CD4-positive, CD25-positive, alpha-beta regulatory T cell (primary cell): ENCODE results near the gene SLC34A3. TPM values are rescaled to one million over a fixed set of nuclear protein-coding genes. Genes with fewer than 3 reads are reported as not detected.

Source experiments
- ATAC-seq, 2 donors: fragments of 150-1000 bp; cut with Tn5 transposase; one replicate each; pipeline ENCODE4 v1.10.0; 2021; ENCODE audit warnings: low read depth in 2 of 2, moderate number of reproducible peaks in 2 of 2, moderate library complexity in 1 of 2
- DNase-seq, 3 donors: peaks; one replicate each; pipeline versions ENCODE4 v3.0.0 to v3.0.0-alpha.2; 2012 to 2022; ENCODE audit warnings: mixed read lengths in 1 of 3
- H3K27ac ChIP-seq: one replicate; pipeline ENCODE4 v1.7.0; 2013; ENCODE audit warnings: mild to moderate bottlenecking, low read length; ENCODE audit not compliant: insufficient read depth, poor library complexity, severe bottlenecking
- H3K27me3 ChIP-seq: one replicate; pipeline ENCODE4 v1.7.0; 2013; ENCODE audit warnings: low read length; ENCODE audit not compliant: control insufficient read depth, insufficient read depth
- H3K36me3 ChIP-seq: one replicate; pipeline ENCODE4 v1.7.0; 2013; ENCODE audit warnings: mild to moderate bottlenecking, low read length, moderate library complexity; ENCODE audit not compliant: control insufficient read depth, insufficient read depth
- H3K4me1 ChIP-seq: 2 replicates; pipeline ENCODE4 v1.7.0; 2013; ENCODE audit warnings: mild to moderate bottlenecking, low read length; ENCODE audit not compliant: insufficient read depth, control insufficient read depth, poor library complexity, severe bottlenecking
- H3K4me3 ChIP-seq: one replicate; pipeline ENCODE4 v1.7.0; 2013; ENCODE audit warnings: low read depth, mild to moderate bottlenecking, low read length, moderate library complexity
- H3K9me3 ChIP-seq, 2 experiments: 1 replicate in 1 of 2; 2 replicates in 1 of 2; pipeline ENCODE4 v1.7.0; 2013; ENCODE audit warnings: low read length in 2 of 2, mild to moderate bottlenecking in 1 of 2, moderate library complexity in 1 of 2; ENCODE audit not compliant: control insufficient read depth in 2 of 2
- H3K27ac Mint-ChIP-seq, 3 donors: one replicate each; pipeline ENCODE4 v1.8.0; 2020 to 2022; ENCODE audit warnings: mild to moderate bottlenecking in 3 of 3, mixed read lengths in 3 of 3, moderate library complexity in 2 of 3
- H3K27me3 Mint-ChIP-seq: one replicate; pipeline ENCODE4 v1.8.0; 2022; ENCODE audit warnings: mild to moderate bottlenecking, mixed read lengths
- H3K36me3 Mint-ChIP-seq: one replicate; pipeline ENCODE4 v1.8.0; 2020; ENCODE audit warnings: mixed read lengths
- H3K4me1 Mint-ChIP-seq, 4 donors: one replicate each; pipeline ENCODE4 v1.8.0; 2020 to 2022; ENCODE audit warnings: mixed read lengths in 4 of 4, mild to moderate bottlenecking in 1 of 4
- H3K4me3 Mint-ChIP-seq, 4 donors: one replicate each; pipeline ENCODE4 v1.8.0; 2020 to 2022; ENCODE audit warnings: mild to moderate bottlenecking in 4 of 4, mixed read lengths in 4 of 4, moderate library complexity in 3 of 4
- H3K9me3 Mint-ChIP-seq, 7 donors: one replicate each; pipeline ENCODE4 v1.8.0; 2020 to 2022; ENCODE audit warnings: mixed read lengths in 7 of 7, mild to moderate bottlenecking in 3 of 7, moderate library complexity in 2 of 7
- polyA plus RNA-seq, 4 donors: library from polyadenylated mRNA; unstranded; fragments of 300-500 nt; fragmentation: Illumina TruSeq; gene quantifications; one replicate each; pipeline ENCODE4 v1.2.3, GENCODE V29; 2021
- total RNA-seq: library from RNA; stranded (reverse); gene quantifications from one replicate; pipeline ENCODE4 v1.2.3, GENCODE V29; 2022

The SLC34A3 gene
- total RNA-seq (not detected), polyA plus RNA-seq (not detected)

DNA sequence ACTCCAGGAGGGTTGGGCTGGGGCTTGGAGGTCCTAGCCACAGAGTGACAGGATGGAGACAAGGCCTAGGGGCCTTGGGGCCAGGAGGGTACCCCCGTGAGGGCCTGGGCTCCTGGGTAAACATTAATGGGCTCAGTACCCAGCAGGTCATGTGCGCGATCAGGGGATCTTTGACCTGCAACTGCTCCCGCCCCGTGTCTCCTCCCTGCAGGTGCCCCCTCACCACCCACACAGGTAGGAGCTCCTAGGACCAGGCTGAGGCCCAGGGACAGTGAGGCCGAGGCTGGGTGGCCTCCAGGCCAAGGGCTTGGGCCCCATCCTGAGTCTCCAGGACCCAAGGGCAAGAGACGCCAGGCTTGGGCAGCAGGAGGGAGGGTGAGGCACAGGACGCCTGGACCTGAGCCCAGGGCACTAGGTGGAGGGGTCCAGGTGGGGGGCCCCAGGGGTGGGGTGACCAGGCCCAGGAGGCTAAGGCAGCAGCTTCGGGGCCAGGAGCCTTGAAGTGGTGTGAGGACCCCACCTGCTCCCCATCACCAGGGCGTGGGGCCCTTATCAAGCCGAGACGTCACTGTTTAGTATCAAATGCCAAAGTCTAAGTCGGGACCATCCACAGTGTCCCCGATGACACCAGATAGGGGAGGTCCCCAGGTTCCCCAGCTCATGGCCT is at the start of gene SLC34A3:
SLC34A3 (plus strand) TSS at position 197 of the 667 bp plus-strand sequence. CDS start 802 bp downstream, outside the sequence.
- H3K9me3 ChIP-seq = no peaks in the 10 kb centered on the region
- H3K27ac ChIP-seq = no peak within 1 kb of the TSS
- Mint-ChIP-seq H3K36me3 (no peaks in the 10 kb centered on the region), H3K9me3 (no peaks in the 10 kb centered on the region), H3K27me3 (peaks cover 5% of the 10 kb centered on the region), H3K4me1 (peaks cover 0 to 6% (median 3%) of the 10 kb centered on the region in 4 donors), H3K27ac (no peak within 1 kb of the TSS), H3K4me3 (no peak within 1 kb of the TSS)
- no peak for ATAC-seq
- H3K4me1 ChIP-seq = peaks cover 8% of the 10 kb centered on the region
- no peaks in the 10 kb centered on the region for H3K36me3 ChIP-seq
- H3K27me3 ChIP-seq = no peaks in the 10 kb centered on the region
- no peak for DNase-seq
- H3K4me3 ChIP-seq = no peak within 1 kb of the TSS

DNA sequence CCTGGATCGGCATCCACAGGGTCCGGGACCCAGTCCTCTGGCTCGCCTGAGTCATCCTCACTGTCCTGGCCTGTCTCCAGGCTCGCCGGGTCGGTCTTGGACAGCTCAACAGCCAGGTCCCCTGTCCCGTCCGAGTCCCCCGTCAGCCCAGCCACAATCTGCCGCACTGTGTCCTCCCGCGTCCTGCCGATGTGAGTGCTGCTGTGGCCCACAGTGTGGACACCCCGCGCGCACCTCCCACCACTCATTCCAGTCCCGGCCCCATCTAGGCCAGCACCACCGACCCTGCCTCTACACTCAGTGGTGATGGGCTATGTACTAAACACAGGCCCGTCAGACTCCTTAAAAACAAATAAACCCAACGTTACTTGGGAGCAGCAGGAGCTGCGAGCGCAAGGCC is 49.0 kb upstream of the SLC34A3 start:
- Histone ChIP-seq H3K4me3 (no peak overlapping the region), H3K27me3 (no peaks in the 10 kb centered on the region), H3K36me3 (peaks cover 49% of the 10 kb centered on the region), H3K27ac (no peak overlapping the region), H3K9me3 (no peaks in the 10 kb centered on the region), H3K4me1 (peaks cover 10% of the 10 kb centered on the region)
- ATAC-seq = no peak
- peaks cover 0 to 20% (median 5%) of the 10 kb centered on the region in 4 donors for H3K4me1 Mint-ChIP-seq
- H3K27ac Mint-ChIP-seq = no peak overlapping the region
- peaks cover under 1% of the 10 kb centered on the region for H3K27me3 Mint-ChIP-seq
- H3K9me3 Mint-ChIP-seq = peaks cover 0 to 2% (median 0%) of the 10 kb centered on the region in 7 donors
- no peak overlapping the region for H3K4me3 Mint-ChIP-seq
- H3K36me3 Mint-ChIP-seq = peaks cover 17% of the 10 kb centered on the region
- no peak for DNase-seq

DNA sequence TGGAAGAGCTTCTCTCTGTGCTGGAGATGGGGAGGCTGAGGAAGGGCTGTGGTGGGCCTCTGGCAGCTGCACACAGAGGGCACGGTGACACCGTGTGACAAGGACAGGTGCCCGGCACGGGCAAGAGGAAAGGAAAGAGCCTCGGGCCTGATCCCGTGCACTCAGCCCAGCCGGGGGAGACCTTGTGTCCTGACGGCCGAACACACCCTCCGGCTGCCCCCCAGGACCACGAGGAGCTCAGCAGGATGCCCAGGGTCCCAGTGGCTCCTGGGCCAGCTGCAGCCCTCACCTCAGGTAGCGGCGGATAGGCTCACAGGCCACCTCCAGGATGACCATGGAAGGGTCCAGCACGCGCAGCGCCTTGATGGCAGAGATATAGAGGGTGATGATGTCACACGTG is 47.9 kb upstream of the SLC34A3 start:
- DNase-seq (no peak), ATAC-seq (no peak)
- Histone ChIP-seq H3K36me3 (peaks cover 49% of the 10 kb centered on the region), H3K27ac (no peak overlapping the region), H3K4me3 (no peak overlapping the region), H3K27me3 (no peaks in the 10 kb centered on the region), H3K4me1 (peaks cover 21% of the 10 kb centered on the region), H3K9me3 (no peaks in the 10 kb centered on the region)
- peaks cover 12% of the 10 kb centered on the region for H3K36me3 Mint-ChIP-seq
- H3K27me3 Mint-ChIP-seq = no peaks in the 10 kb centered on the region
- H3K4me1 Mint-ChIP-seq = peaks cover 0 to 31% (median 13%) of the 10 kb centered on the region in 4 donors
- no peak overlapping the region for H3K27ac Mint-ChIP-seq
- H3K4me3 Mint-ChIP-seq = peak overlapping the region in 1 of 4 donors; percentile 78
- H3K9me3 Mint-ChIP-seq = peaks cover 0 to 2% (median 0%) of the 10 kb centered on the region in 7 donors

DNA sequence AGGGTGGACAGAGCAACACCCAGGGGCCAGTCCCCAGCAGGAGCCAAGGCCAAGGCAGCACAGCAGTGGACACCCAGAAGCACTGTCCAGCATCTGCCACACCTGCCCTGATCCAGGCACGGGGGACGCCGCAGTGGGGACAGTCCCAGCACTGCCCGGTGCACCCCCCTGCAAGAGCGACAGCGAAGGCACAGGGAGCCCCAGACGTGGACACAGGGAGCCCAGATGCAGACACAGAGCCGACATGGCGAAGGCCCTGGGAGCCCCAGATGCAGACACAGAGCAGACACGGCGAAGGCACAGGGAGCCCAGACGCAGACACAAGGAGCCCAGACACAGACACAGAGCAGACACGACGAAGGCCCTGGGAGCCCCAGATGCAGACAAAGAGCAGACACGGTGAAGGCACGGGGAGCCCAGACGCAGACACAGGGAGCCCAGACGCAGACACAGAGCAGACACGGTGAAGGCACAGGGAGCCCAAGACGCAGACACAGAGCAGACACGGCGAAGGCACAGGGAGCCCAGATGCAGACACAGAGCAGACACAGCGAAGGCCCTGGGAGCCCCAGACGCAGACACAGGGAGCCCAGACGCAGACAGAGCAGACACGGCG is 46.6 kb upstream of the SLC34A3 start:
- peak overlapping the region in 2 of 4 donors; percentile 48 to 60 for H3K4me3 Mint-ChIP-seq
- no peak overlapping the region for H3K4me3 ChIP-seq
- H3K27me3 Mint-ChIP-seq = no peaks in the 10 kb centered on the region
- H3K27me3 ChIP-seq = no peaks in the 10 kb centered on the region
- peaks cover 27% of the 10 kb centered on the region for H3K4me1 ChIP-seq
- H3K9me3 ChIP-seq = no peaks in the 10 kb centered on the region
- no peak overlapping the region for H3K27ac Mint-ChIP-seq
- H3K36me3 ChIP-seq = peaks cover 48% of the 10 kb centered on the region
- H3K4me1 Mint-ChIP-seq = peaks cover 0 to 37% (median 13%) of the 10 kb centered on the region in 4 donors
- H3K9me3 Mint-ChIP-seq = peaks cover 0 to 2% (median 0%) of the 10 kb centered on the region in 7 donors
- ATAC-seq (no peak), DNase-seq (no peak)
- no peak overlapping the region for H3K27ac ChIP-seq
- H3K36me3 Mint-ChIP-seq = peaks cover 11% of the 10 kb centered on the region

DNA sequence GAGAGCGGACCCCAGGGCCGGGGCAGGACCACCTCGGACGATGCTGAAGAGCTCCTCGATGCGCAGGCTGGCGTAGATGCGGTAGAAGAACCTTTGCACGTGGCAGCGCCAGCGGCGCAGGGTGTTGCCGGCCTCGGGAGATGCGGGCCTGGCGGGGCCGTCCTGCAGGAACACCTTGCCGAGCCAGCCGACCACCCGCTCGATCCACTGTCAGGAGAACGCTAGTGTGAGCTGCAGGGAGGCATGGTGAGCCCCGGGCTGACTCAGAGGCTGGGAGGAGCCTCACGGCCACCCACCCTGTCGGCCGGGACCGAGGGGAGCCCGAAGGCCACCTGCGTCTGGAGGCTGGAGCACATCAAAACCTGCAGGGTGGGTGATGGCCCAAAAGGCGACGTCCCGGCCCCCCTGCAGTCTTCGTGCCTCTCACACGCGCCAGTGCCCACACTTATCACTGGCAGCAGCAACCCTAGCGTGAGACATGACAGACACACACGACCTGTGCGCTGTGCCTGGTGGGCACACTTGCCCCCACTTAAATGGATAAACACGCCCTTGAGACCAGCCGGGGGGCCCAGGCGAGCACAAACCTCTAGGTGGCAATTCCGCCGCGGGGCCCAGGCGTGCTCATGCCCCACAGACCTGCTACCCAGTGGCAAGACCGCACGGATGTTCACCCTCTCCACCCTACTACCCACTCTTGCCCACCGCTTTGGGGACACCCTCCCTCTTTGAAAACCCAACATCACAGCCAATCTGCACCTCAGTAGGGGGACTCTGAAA is 45.6 kb upstream of the SLC34A3 start:
- no peak for ATAC-seq
- no peaks in the 10 kb centered on the region for H3K27me3 Mint-ChIP-seq
- Histone ChIP-seq H3K4me3 (no peak overlapping the region), H3K27ac (no peak overlapping the region), H3K36me3 (peaks cover 42% of the 10 kb centered on the region), H3K4me1 (peaks cover 36% of the 10 kb centered on the region), H3K27me3 (no peaks in the 10 kb centered on the region), H3K9me3 (no peaks in the 10 kb centered on the region)
- peaks cover 0 to 43% (median 13%) of the 10 kb centered on the region in 4 donors for H3K4me1 Mint-ChIP-seq
- peaks cover 0 to 2% (median 0%) of the 10 kb centered on the region in 7 donors for H3K9me3 Mint-ChIP-seq
- H3K4me3 Mint-ChIP-seq = peak overlapping the region in 1 of 4 donors; percentile 31
- H3K36me3 Mint-ChIP-seq = peaks cover 8% of the 10 kb centered on the region
- H3K27ac Mint-ChIP-seq = no peak overlapping the region
- DNase-seq = no peak

- Mint-ChIP-seq H3K27me3 (no peaks in the 10 kb centered on the region), H3K4me1 (peaks cover 0 to 47% (median 13%) of the 10 kb centered on the region in 4 donors), H3K9me3 (peaks cover 0 to 2% (median 0%) of the 10 kb centered on the region in 7 donors), H3K36me3 (peaks cover 8% of the 10 kb centered on the region), H3K27ac (no peak overlapping the region), H3K4me3 (peak overlapping the region in 3 of 4 donors; percentile 93 to 97 (median 95))
- peaks cover 39% of the 10 kb centered on the region for H3K4me1 ChIP-seq
- H3K4me3 ChIP-seq = no peak overlapping the region
- no peak overlapping the region for H3K27ac ChIP-seq
- no peaks in the 10 kb centered on the region for H3K27me3 ChIP-seq
- ATAC-seq (no peak), DNase-seq (no peak)
- peaks cover 39% of the 10 kb centered on the region for H3K36me3 ChIP-seq
- H3K9me3 ChIP-seq = no peaks in the 10 kb centered on the region
Observed at GRCh38 chr9:137185921-137186320, 44.8 kb upstream of the SLC34A3 start.

DNA sequence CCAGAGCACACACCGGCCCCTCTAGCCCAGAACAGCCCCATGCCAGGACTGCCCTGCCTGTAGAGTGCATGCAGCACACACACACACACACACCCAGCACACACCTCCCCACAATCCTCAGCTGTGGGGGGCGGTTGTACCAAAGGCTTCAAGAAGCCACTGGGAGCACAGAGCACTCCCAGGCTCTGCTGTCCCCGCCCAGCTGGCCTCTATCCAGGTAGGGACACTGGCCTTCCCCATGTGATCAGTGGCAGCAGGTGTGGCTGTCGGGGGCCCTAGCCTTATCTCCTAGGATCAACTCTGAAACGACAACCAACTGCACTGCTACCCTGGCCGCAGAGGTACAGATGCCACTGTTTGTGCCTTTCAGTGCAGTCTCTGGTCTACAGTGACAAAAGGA is 44.3 kb upstream of the SLC34A3 start:
- H3K4me1 ChIP-seq = peaks cover 39% of the 10 kb centered on the region
- Mint-ChIP-seq H3K9me3 (peaks cover 0 to 2% (median 0%) of the 10 kb centered on the region in 7 donors), H3K4me1 (peaks cover 0 to 49% (median 13%) of the 10 kb centered on the region in 4 donors), H3K27ac (peak overlapping the region in 2 of 3 donors; percentile 89 to 94), H3K27me3 (no peaks in the 10 kb centered on the region), H3K36me3 (peaks cover 8% of the 10 kb centered on the region), H3K4me3 (peak overlapping the region in 3 of 4 donors; percentile 93 to 97 (median 95))
- ATAC-seq (no peak), DNase-seq (no peak)
- peak overlapping the region; percentile 71 for H3K4me3 ChIP-seq
- H3K9me3 ChIP-seq = no peaks in the 10 kb centered on the region
- no peak overlapping the region for H3K27ac ChIP-seq
- peaks cover 35% of the 10 kb centered on the region for H3K36me3 ChIP-seq
- no peaks in the 10 kb centered on the region for H3K27me3 ChIP-seq
